ENCODE results near the gene TKT.

The TKT gene

GRCh38 chr3:53224026-53224425 is 31.8 kb downstream of the TKT start:
- no peak for DNase-seq

- no peak for DNase-seq
These were observed 32.3 kb downstream of the TKT start for GRCh38 chr3:53223541-53223966.

GRCh38 chr3:53223025-53223424 is 32.8 kb downstream of the TKT start:
- DNase-seq = no peak

GRCh38 chr3:53222183-53222901 is 33.5 kb downstream of the TKT start:
- DNase-seq = no peak

- DNase-seq = no peak
These were observed 34.0 kb downstream of the TKT start for GRCh38 chr3:53221827-53222182.

- no peak for DNase-seq
These were observed 34.5 kb downstream of the TKT start for GRCh38 chr3:53221345-53221744.

GRCh38 chr3:53219895-53220483 is 35.8 kb downstream of the TKT start:
- DNase-seq = peak; percentile 35

GRCh38 chr3:53218131-53218530 is 37.7 kb downstream of the TKT start:
- DNase-seq = no peak

GRCh38 chr3:53217175-53217574 is 38.6 kb downstream of the TKT start:
- no peak for DNase-seq

- DNase-seq = no peak
These were observed 39.1 kb downstream of the TKT start for GRCh38 chr3:53216723-53217122.

GRCh38 chr3:53215816-53216215 is 40.0 kb downstream of the TKT start:
- no peak for DNase-seq

GRCh38 chr3:53213276-53213675 is 42.5 kb downstream of the TKT start:
- DNase-seq = no peak

GRCh38 chr3:53211706-53212702 is 43.8 kb downstream of the TKT start:
- no peak for DNase-seq

- DNase-seq = no peak
These were observed 53.3 kb downstream of the TKT start for GRCh38 chr3:53202331-53203015.

- no peak for DNase-seq
These were observed 55.0 kb downstream of the TKT start for GRCh38 chr3:53200501-53201498.

GRCh38 chr3:53199834-53200233 is 56.0 kb downstream of the TKT start:
- DNase-seq = no peak

- no peak for DNase-seq
These were observed 56.8 kb downstream of the TKT start for GRCh38 chr3:53198996-53199395.

GRCh38 chr3:53198256-53198977 is 57.4 kb downstream of the TKT start:
- DNase-seq = no peak

- no peak for DNase-seq
These were observed 59.0 kb downstream of the TKT start for GRCh38 chr3:53196575-53197407.
